T-cell (primary cell): ENCODE measurements around the gene SRGAP1. TPM values are rescaled to one million over a fixed set of nuclear protein-coding genes. Genes with fewer than 3 reads are reported as not detected.
"Not testable (repeated sequence)": the region's sequence is repeated elsewhere in the genome, so short reads cannot be mapped to it uniquely, and the experiment has no call there.

Source experiments
- ATAC-seq, 4 experiments: fragments of 200-7000 bp in 3 of 4; fragments of 150-1000 bp in 1 of 4; cut with Tn5 transposase; replicated peaks in 1 of 4; 1 replicate in 3 of 4; 2 replicates in 1 of 4; pipeline ENCODE4 v1.10.0; 2021; ENCODE audit warnings: moderate library complexity in 3 of 4, mild to moderate bottlenecking in 2 of 4, moderate number of reproducible peaks in 1 of 4
- CTCF ChIA-PET, 2 donors: fragments of 300-600 bp; sonication (Branson Sonifier 250); formaldehyde crosslinking; loops; one replicate each; lab custom pipeline; 2022; ENCODE audit warnings: antibody characterized with exemption in 2 of 2; lab: Charles Lee
- POLR2A ChIA-PET, 2 donors: fragments of 300-600 bp; sonication (Branson Sonifier 250); formaldehyde crosslinking; loops; one replicate each; lab custom pipeline; 2022; ENCODE audit warnings: antibody characterized with exemption in 2 of 2; lab: Charles Lee
- DNase-seq, 35 experiments: peaks; one replicate each; pipeline versions ENCODE4 v3.0.0 to v3.0.0-alpha.2; 2013 to 2023
- H3K27ac ChIP-seq: one replicate; pipeline ENCODE4 v1.5.1; 2013; ENCODE audit warnings: low read length
- H3K27me3 ChIP-seq, 2 experiments: replicated peaks in 1 of 2; 1 replicate in 1 of 2; 2 replicates in 1 of 2; pipeline versions ENCODE4 v1.6.1 to v1.7.0; 2013; ENCODE audit warnings: low read length in 1 of 2, mixed read lengths in 1 of 2; ENCODE audit not compliant: control insufficient read depth in 2 of 2, insufficient read depth in 2 of 2; ENCODE audit errors: extremely low read depth in 1 of 2
- H3K36me3 ChIP-seq, 2 donors: 1 replicate in 1 of 2; 2 replicates in 1 of 2; pipeline versions ENCODE4 v1.6.1 to v1.7.0; 2013; ENCODE audit warnings: low read length in 1 of 2; ENCODE audit not compliant: control insufficient read depth in 2 of 2, insufficient read depth in 1 of 2; ENCODE audit errors: extremely low read depth in 1 of 2
- H3K4me1 ChIP-seq, 2 experiments: 1 replicate in 1 of 2; 2 replicates in 1 of 2; pipeline versions ENCODE4 v1.6.1 to v1.7.0; 2013; ENCODE audit warnings: low read length in 2 of 2, mixed read lengths in 1 of 2; ENCODE audit not compliant: insufficient read depth in 2 of 2, control insufficient read depth in 1 of 2; ENCODE audit errors: extremely low read depth in 1 of 2
- H3K4me3 ChIP-seq, 2 donors: 1 replicate in 1 of 2; 2 replicates in 1 of 2; pipeline versions ENCODE4 v1.5.1 to v1.7.0; 2013; ENCODE audit warnings: mild to moderate bottlenecking in 2 of 2, low read length in 1 of 2, moderate library complexity in 1 of 2; ENCODE audit not compliant: control insufficient read depth in 1 of 2; ENCODE audit errors: extremely low read depth in 1 of 2
- H3K9me3 ChIP-seq: 2 replicates; pipeline ENCODE4 v1.7.0; 2013
- H3K27ac Mint-ChIP-seq, 2 donors: one replicate each; pipeline ENCODE4 v1.8.0; 2020 to 2021; ENCODE audit warnings: mild to moderate bottlenecking in 2 of 2, mixed read lengths in 2 of 2
- H3K27me3 Mint-ChIP-seq, 2 donors: one replicate each; pipeline ENCODE4 v1.8.0; 2021 to 2022; ENCODE audit warnings: mixed read lengths in 2 of 2
- H3K36me3 Mint-ChIP-seq: one replicate; pipeline ENCODE4 v1.8.0; 2021; ENCODE audit warnings: mixed read lengths
- H3K4me1 Mint-ChIP-seq, 3 donors: one replicate each; pipeline ENCODE4 v1.8.0; 2020 to 2022; ENCODE audit warnings: mixed read lengths in 3 of 3, mild to moderate bottlenecking in 1 of 3
- H3K4me3 Mint-ChIP-seq, 3 donors: one replicate each; pipeline ENCODE4 v1.8.0; 2020 to 2022; ENCODE audit warnings: mild to moderate bottlenecking in 3 of 3, mixed read lengths in 3 of 3, moderate library complexity in 3 of 3
- H3K9me3 Mint-ChIP-seq, 3 donors: one replicate each; pipeline ENCODE4 v1.8.0; 2020 to 2022; ENCODE audit warnings: mixed read lengths in 3 of 3
- WGBS: methylation state at CpG from one replicate; pipeline ENCODE4 v1.1.5; 2013; ENCODE audit warnings: missing lambda C conversion rate; ENCODE audit not compliant: insufficient coverage; 5-methylcytosine and 5-hydroxymethylcytosine counted together
- total RNA-seq, 35 experiments: library from RNA in 6 of 35; stranded (reverse) in 6 of 35; fragments of 120-200 nt in 1 of 35; gene quantifications; one replicate each; pipeline versions ENCODE4 v1.2.1 to v1.2.4 and lab custom pipeline; 2013 to 2026

Gene SRGAP1
- total RNA-seq, 5 donors from 2014 or later (not counting 1 experiment from before 2014, with no cell fraction given), result 0.07 to 0.38 (median 0.17) TPM; not detected in 1

DNA sequence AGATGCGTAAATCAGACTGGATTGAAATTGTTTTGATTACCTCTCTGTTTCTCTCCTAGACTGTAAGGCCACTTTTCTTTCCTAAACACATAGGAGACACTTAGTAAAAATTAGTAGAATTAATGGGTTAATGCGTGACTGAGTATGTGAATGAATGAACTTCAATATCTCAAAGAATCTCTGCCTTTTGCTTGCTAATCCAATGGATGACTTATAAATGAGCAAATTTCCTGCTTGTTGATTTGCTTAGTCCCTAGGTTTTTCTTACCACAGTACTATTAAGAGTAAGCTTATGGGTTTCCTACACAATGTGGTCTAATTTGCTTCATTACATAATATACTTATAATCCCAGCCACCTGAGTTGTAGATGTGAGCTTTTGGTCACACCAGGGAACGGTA is 164.1 kb downstream of the SRGAP1 start:
- Histone ChIP-seq H3K4me1 (no peaks in the 10 kb centered on the region), H3K9me3 (no peaks in the 10 kb centered on the region), H3K27ac (no peak overlapping the region), H3K4me3 (no peak overlapping the region), H3K27me3 (no peaks in the 10 kb centered on the region), H3K36me3 (no peaks in the 10 kb centered on the region)
- no peaks in the 10 kb centered on the region for H3K9me3 Mint-ChIP-seq
- H3K27me3 Mint-ChIP-seq, result no peaks in the 10 kb centered on the region
- no peaks in the 10 kb centered on the region for H3K36me3 Mint-ChIP-seq
- ChIA-PET CTCF (no interaction called here), POLR2A (no interaction called here)
- H3K4me1 Mint-ChIP-seq, result no peaks in the 10 kb centered on the region
- no peak for ATAC-seq
- no CpG with 5 or more reads among the region's 3 CpGs for WGBS
- H3K4me3 Mint-ChIP-seq, result no peak overlapping the region
- no peak overlapping the region for H3K27ac Mint-ChIP-seq
- DNase-seq, result no peak

- Histone ChIP-seq H3K27me3 (no peaks in the 10 kb centered on the region), H3K27ac (no peak overlapping the region), H3K4me3 (no peak overlapping the region), H3K4me1 (no peaks in the 10 kb centered on the region), H3K36me3 (no peaks in the 10 kb centered on the region), H3K9me3 (no peaks in the 10 kb centered on the region)
- ATAC-seq (no peak), DNase-seq (no peak)
- H3K9me3 Mint-ChIP-seq, result no peaks in the 10 kb centered on the region
- ChIA-PET POLR2A (no interaction called here), CTCF (interaction anchor here in 1 of 2 donors (0.6 kb wide), 1 partner anchor 1224 kb away, joined by 9 read pairs; no protein-coding TSS in a partner anchor)
- H3K27me3 Mint-ChIP-seq, result no peaks in the 10 kb centered on the region
- no peaks in the 10 kb centered on the region for H3K4me1 Mint-ChIP-seq
- no peaks in the 10 kb centered on the region for H3K36me3 Mint-ChIP-seq
- no peak overlapping the region for H3K27ac Mint-ChIP-seq
- WGBS, result no CpG with 5 or more reads among the region's 4 CpGs
- no peak overlapping the region for H3K4me3 Mint-ChIP-seq
Measured at GRCh38 chr12:64009321-64010068, 165.0 kb downstream of the SRGAP1 start.

DNA sequence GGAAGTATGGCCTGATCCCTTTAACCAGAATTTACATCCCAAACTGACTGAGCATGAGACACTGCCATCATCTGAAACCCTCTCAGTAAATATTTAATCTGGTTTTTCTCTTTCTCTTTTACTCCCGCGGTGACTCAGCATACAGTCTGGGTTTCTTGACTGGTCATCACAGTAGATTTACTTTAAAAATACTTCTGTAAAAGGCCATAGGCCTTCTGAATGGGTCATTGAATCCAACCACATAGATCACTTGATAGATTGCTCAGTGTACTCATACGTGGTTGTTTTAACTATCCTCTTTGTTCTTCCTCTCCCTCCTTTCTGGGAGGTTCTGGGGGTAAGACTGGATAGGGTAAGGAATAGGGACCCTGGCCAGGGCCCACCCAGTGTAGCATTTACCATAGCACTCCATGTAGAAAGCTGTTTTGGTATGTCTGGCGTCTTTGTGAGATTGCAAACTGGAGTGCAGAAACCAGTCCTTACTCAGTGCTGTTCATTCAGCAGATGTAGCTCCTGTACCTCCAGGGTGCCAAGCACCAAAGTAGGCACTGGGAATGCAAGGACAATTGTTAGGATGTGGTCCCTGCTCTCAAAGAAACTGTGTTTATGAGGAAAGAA is 165.7 kb downstream of the SRGAP1 start:
- Mint-ChIP-seq H3K27me3 (no peaks in the 10 kb centered on the region), H3K36me3 (no peaks in the 10 kb centered on the region), H3K27ac (no peak overlapping the region), H3K4me1 (no peaks in the 10 kb centered on the region), H3K4me3 (no peak overlapping the region), H3K9me3 (no peaks in the 10 kb centered on the region)
- Histone ChIP-seq H3K4me1 (no peaks in the 10 kb centered on the region), H3K36me3 (no peaks in the 10 kb centered on the region), H3K4me3 (no peak overlapping the region), H3K9me3 (no peaks in the 10 kb centered on the region), H3K27me3 (no peaks in the 10 kb centered on the region), H3K27ac (no peak overlapping the region)
- DNase-seq, result no peak
- ChIA-PET POLR2A (no interaction called here), CTCF (no interaction called here)
- no peak for ATAC-seq
- WGBS, result 100% methylated on average over 2 of the region's 4 CpGs

DNA sequence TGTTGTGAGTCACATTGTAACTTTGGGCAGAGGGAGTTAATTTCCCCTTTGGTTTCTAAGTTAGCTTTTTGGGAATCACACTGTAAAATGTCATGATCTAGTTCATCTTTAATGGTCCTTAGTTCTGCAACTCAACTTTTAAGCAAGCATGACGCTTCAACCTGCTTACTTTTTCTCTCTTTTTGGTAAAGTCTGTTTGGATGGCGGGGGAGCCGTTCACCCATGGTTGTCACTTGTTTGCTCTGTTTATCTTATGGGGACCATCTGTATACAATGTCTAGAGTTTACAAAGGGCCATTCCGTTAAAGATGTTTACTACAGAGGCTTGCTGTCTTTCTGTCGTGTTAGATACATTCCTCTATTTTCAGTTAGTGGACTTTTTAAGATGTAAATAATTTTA is 172.0 kb downstream of the SRGAP1 start:
- ChIA-PET POLR2A (no interaction called here), CTCF (no interaction called here)
- no peaks in the 10 kb centered on the region for H3K9me3 Mint-ChIP-seq
- peaks cover 0 to 5% of the 10 kb centered on the region in 2 donors for H3K27me3 Mint-ChIP-seq
- no peak for DNase-seq
- no peak overlapping the region for H3K27ac ChIP-seq
- H3K27me3 ChIP-seq, result no peaks in the 10 kb centered on the region
- H3K27ac Mint-ChIP-seq, result no peak overlapping the region
- no peak for ATAC-seq
- H3K4me3 Mint-ChIP-seq, result no peak overlapping the region
- H3K36me3 Mint-ChIP-seq, result no peaks in the 10 kb centered on the region
- H3K4me1 ChIP-seq, result no peaks in the 10 kb centered on the region
- no peaks in the 10 kb centered on the region for H3K9me3 ChIP-seq
- H3K4me1 Mint-ChIP-seq, result no peaks in the 10 kb centered on the region
- H3K4me3 ChIP-seq, result no peak overlapping the region
- H3K36me3 ChIP-seq, result no peaks in the 10 kb centered on the region
- no CpG with 5 or more reads among the region's 5 CpGs for WGBS

DNA sequence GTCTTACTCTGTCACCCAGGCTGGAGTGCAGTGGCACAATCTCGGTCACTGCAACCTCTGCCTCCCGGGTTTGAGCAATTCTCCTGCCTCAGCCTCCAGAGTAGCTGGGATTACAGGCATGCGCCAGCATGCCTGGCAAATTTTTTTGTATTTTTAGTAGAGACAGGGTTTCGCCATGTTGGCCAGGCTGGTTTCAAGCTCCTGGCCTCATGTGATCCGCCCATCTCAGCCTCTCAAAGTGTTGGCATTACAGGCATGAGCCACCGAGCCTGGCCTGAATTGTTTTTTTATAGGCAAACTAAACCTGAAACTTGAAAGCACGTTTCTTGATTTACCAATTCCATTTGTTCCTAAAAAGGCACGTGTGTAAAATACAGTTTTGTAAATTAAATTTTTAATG is 173.6 kb downstream of the SRGAP1 start:
- H3K9me3 Mint-ChIP-seq, H3K4me1 ChIP-seq, H3K4me1 Mint-ChIP-seq, H3K9me3 ChIP-seq, ATAC-seq, POLR2A ChIA-PET, H3K4me3 ChIP-seq, H3K27ac ChIP-seq, CTCF ChIA-PET, H3K27ac Mint-ChIP-seq, DNase-seq, H3K36me3 ChIP-seq, H3K36me3 Mint-ChIP-seq, H3K27me3 Mint-ChIP-seq, H3K27me3 ChIP-seq, H3K4me3 Mint-ChIP-seq: not testable (repeated sequence)
- 84% methylated on average over 5 of the region's 8 CpGs for WGBS

GRCh38 chr12:64018524-64018923 is 174.0 kb downstream of the SRGAP1 start:
- Histone ChIP-seq H3K27me3 (no peaks in the 10 kb centered on the region), H3K4me3 (no peak overlapping the region), H3K9me3 (no peaks in the 10 kb centered on the region), H3K4me1 (no peaks in the 10 kb centered on the region), H3K27ac (no peak overlapping the region), H3K36me3 (no peaks in the 10 kb centered on the region)
- peaks cover 0 to 11% of the 10 kb centered on the region in 2 donors for H3K27me3 Mint-ChIP-seq
- H3K36me3 Mint-ChIP-seq, result no peaks in the 10 kb centered on the region
- no peaks in the 10 kb centered on the region for H3K9me3 Mint-ChIP-seq
- H3K4me3 Mint-ChIP-seq, result no peak overlapping the region
- no peak overlapping the region for H3K27ac Mint-ChIP-seq
- CTCF ChIA-PET, result no interaction called here
- DNase-seq (no peak), ATAC-seq (no peak)
- H3K4me1 Mint-ChIP-seq, result no peaks in the 10 kb centered on the region
- POLR2A ChIA-PET, result no interaction called here
